Neural progenitor cell (in vitro differentiated cells): Measurements from ENCODE around the gene NUP133.
"Not testable (repeated sequence)": the region's sequence is repeated elsewhere in the genome, so short reads cannot be mapped to it uniquely, and the experiment has no call there.

ENCODE experiments used
- EZH2 ChIP-seq: fragments of 200-600 bp; sonication (generic); IDR thresholded peaks from 2 replicates; pipeline ENCODE4 v1.6.1; 2017; ENCODE audit warnings: antibody characterized with exemption, mild to moderate bottlenecking, moderate library complexity
- TF ChIP-seq, protein P1 (sequence below): fragments of 200-600 bp; sonication (generic); IDR thresholded peaks from 2 replicates; pipeline ENCODE4 v1.5.1; 2017; ENCODE audit warnings: antibody characterized with exemption, mild to moderate bottlenecking

GRCh38 chr1:229418586-229418985 lies 89.6 kb downstream of the NUP133 start:
- not testable (repeated sequence) for TF ChIP-seq EZH2
- TF ChIP-seq, protein P1, sequence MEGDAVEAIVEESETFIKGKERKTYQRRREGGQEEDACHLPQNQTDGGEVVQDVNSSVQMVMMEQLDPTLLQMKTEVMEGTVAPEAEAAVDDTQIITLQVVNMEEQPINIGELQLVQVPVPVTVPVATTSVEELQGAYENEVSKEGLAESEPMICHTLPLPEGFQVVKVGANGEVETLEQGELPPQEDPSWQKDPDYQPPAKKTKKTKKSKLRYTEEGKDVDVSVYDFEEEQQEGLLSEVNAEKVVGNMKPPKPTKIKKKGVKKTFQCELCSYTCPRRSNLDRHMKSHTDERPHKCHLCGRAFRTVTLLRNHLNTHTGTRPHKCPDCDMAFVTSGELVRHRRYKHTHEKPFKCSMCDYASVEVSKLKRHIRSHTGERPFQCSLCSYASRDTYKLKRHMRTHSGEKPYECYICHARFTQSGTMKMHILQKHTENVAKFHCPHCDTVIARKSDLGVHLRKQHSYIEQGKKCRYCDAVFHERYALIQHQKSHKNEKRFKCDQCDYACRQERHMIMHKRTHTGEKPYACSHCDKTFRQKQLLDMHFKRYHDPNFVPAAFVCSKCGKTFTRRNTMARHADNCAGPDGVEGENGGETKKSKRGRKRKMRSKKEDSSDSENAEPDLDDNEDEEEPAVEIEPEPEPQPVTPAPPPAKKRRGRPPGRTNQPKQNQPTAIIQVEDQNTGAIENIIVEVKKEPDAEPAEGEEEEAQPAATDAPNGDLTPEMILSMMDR, result not testable (repeated sequence)
